Activated CD4-positive, alpha-beta memory T cell treated with anti-CD3 and anti-CD28 coated beads, Interleukin-2, amount 10 ng/mL, durations not matched to agents 7 days and 5 days (primary cell): ENCODE measurements around the gene TSPAN9. TPM values are rescaled to one million over a fixed set of nuclear protein-coding genes. Genes with fewer than 3 reads are reported as not detected.

Experiments used
- CTCF ChIA-PET: fragments of 350-600 bp; sonication (Branson Sonifier 250); formaldehyde crosslinking; loops from one replicate; lab custom pipeline; 2021; ENCODE audit warnings: antibody characterized with exemption, inconsistent platforms; lab: Charles Lee
- POLR2A ChIA-PET: fragments of 350-600 bp; sonication (Branson Sonifier 250); formaldehyde crosslinking; loops from one replicate; lab custom pipeline; 2021; ENCODE audit warnings: antibody characterized with exemption; lab: Charles Lee
- DNase-seq: peaks from one replicate; pipeline ENCODE4 v3.0.0-alpha.2; 2020
- H3K27ac Mint-ChIP-seq: one replicate; pipeline ENCODE4 v1.8.0; 2021; ENCODE audit warnings: mild to moderate bottlenecking, mixed read lengths
- H3K27me3 Mint-ChIP-seq: one replicate; pipeline ENCODE4 v1.8.0; 2021; ENCODE audit warnings: mixed read lengths
- H3K36me3 Mint-ChIP-seq: one replicate; pipeline ENCODE4 v1.8.0; 2021; ENCODE audit warnings: low read depth, mixed read lengths
- H3K4me1 Mint-ChIP-seq: one replicate; pipeline ENCODE4 v1.8.0; 2021; ENCODE audit warnings: mixed read lengths
- H3K4me3 Mint-ChIP-seq: one replicate; pipeline ENCODE4 v1.8.0; 2021; ENCODE audit warnings: mild to moderate bottlenecking, mixed read lengths
- H3K9me3 Mint-ChIP-seq: one replicate; pipeline ENCODE4 v1.8.0; 2021; ENCODE audit warnings: mixed read lengths
- total RNA-seq, 2 experiments: library from RNA; stranded (reverse); gene quantifications; one replicate each; pipeline ENCODE4 v1.2.3, GENCODE V29; 2021

Gene TSPAN9
- total RNA-seq, 2 experiments from 2014 or later = 0.18 to 0.28 TPM

GRCh38 chr12:3228552-3228951, 151.4 kb downstream of the TSPAN9 start:
- Mint-ChIP-seq H3K9me3 (no peaks in the 10 kb centered on the region), H3K36me3 (no peaks in the 10 kb centered on the region), H3K27me3 (peaks cover 6% of the 10 kb centered on the region), H3K4me1 (no peaks in the 10 kb centered on the region), H3K4me3 (no peak overlapping the region), H3K27ac (no peak overlapping the region)
- ChIA-PET POLR2A (no interaction called here), CTCF (interaction anchor here (1.4 to 1.6 kb wide), 2 partner anchors 47 to 49 kb away, joined by 3 to 4 read pairs; no protein-coding TSS in a partner anchor)
- DNase-seq = no peak

- CTCF ChIA-PET = interaction anchor here (1.4 to 1.6 kb wide), 2 partner anchors 46 to 48 kb away, joined by 3 to 4 read pairs; no protein-coding TSS in a partner anchor
- no peak for DNase-seq
- H3K36me3 Mint-ChIP-seq = no peaks in the 10 kb centered on the region
- no peak overlapping the region for H3K4me3 Mint-ChIP-seq
- H3K27me3 Mint-ChIP-seq = peaks cover 8% of the 10 kb centered on the region
- POLR2A ChIA-PET = no interaction called here
- no peaks in the 10 kb centered on the region for H3K4me1 Mint-ChIP-seq
- no peaks in the 10 kb centered on the region for H3K9me3 Mint-ChIP-seq
- no peak overlapping the region for H3K27ac Mint-ChIP-seq
Observed at GRCh38 chr12:3229577-3229976, 152.4 kb downstream of the TSPAN9 start.

GRCh38 chr12:3230758-3231375, 153.7 kb downstream of the TSPAN9 start:
- Mint-ChIP-seq H3K27me3 (peaks cover 9% of the 10 kb centered on the region), H3K27ac (no peak overlapping the region), H3K36me3 (no peaks in the 10 kb centered on the region), H3K4me1 (no peaks in the 10 kb centered on the region), H3K9me3 (no peaks in the 10 kb centered on the region), H3K4me3 (no peak overlapping the region)
- POLR2A ChIA-PET = no interaction called here
- no peak for DNase-seq
- CTCF ChIA-PET = no interaction called here

- DNase-seq = no peak
- Mint-ChIP-seq H3K27ac (no peak overlapping the region), H3K9me3 (no peaks in the 10 kb centered on the region), H3K4me3 (no peak overlapping the region), H3K4me1 (no peaks in the 10 kb centered on the region), H3K36me3 (no peaks in the 10 kb centered on the region), H3K27me3 (peaks cover 9% of the 10 kb centered on the region)
- POLR2A ChIA-PET = no interaction called here
- CTCF ChIA-PET = no interaction called here
Observed at GRCh38 chr12:3231399-3231876, 154.3 kb downstream of the TSPAN9 start.

- POLR2A ChIA-PET = no interaction called here
- Mint-ChIP-seq H3K4me3 (no peak overlapping the region), H3K27ac (no peak overlapping the region), H3K27me3 (peaks cover 7% of the 10 kb centered on the region), H3K36me3 (no peaks in the 10 kb centered on the region), H3K4me1 (no peaks in the 10 kb centered on the region), H3K9me3 (no peaks in the 10 kb centered on the region)
- DNase-seq = no peak
- CTCF ChIA-PET = no interaction called here
Observed at GRCh38 chr12:3233797-3234196, 156.6 kb downstream of the TSPAN9 start.

- ChIA-PET POLR2A (no interaction called here), CTCF (no interaction called here)
- H3K27ac Mint-ChIP-seq = no peak overlapping the region
- H3K4me1 Mint-ChIP-seq = no peaks in the 10 kb centered on the region
- H3K27me3 Mint-ChIP-seq = peaks cover 7% of the 10 kb centered on the region
- peak; percentile 17 for DNase-seq
- H3K4me3 Mint-ChIP-seq = no peak overlapping the region
- no peaks in the 10 kb centered on the region for H3K36me3 Mint-ChIP-seq
- H3K9me3 Mint-ChIP-seq = no peaks in the 10 kb centered on the region
Observed at GRCh38 chr12:3236345-3237187, 159.4 kb downstream of the TSPAN9 start.

GRCh38 chr12:3238196-3238595, 161.0 kb downstream of the TSPAN9 start:
- H3K27ac Mint-ChIP-seq = no peak overlapping the region
- ChIA-PET CTCF (no interaction called here), POLR2A (no interaction called here)
- H3K4me3 Mint-ChIP-seq = no peak overlapping the region
- no peaks in the 10 kb centered on the region for H3K4me1 Mint-ChIP-seq
- no peak for DNase-seq
- no peaks in the 10 kb centered on the region for H3K36me3 Mint-ChIP-seq
- H3K27me3 Mint-ChIP-seq = peaks cover 9% of the 10 kb centered on the region
- no peaks in the 10 kb centered on the region for H3K9me3 Mint-ChIP-seq

GRCh38 chr12:3241621-3242020, 164.4 kb downstream of the TSPAN9 start:
- no peaks in the 10 kb centered on the region for H3K9me3 Mint-ChIP-seq
- H3K27me3 Mint-ChIP-seq = peaks cover 3% of the 10 kb centered on the region
- no peak for DNase-seq
- no peaks in the 10 kb centered on the region for H3K36me3 Mint-ChIP-seq
- no peak overlapping the region for H3K27ac Mint-ChIP-seq
- no peaks in the 10 kb centered on the region for H3K4me1 Mint-ChIP-seq
- ChIA-PET CTCF (no interaction called here), POLR2A (no interaction called here)
- no peak overlapping the region for H3K4me3 Mint-ChIP-seq

GRCh38 chr12:3242199-3242863, 165.2 kb downstream of the TSPAN9 start:
- DNase-seq = no peak
- Mint-ChIP-seq H3K36me3 (no peaks in the 10 kb centered on the region), H3K9me3 (no peaks in the 10 kb centered on the region), H3K4me1 (no peaks in the 10 kb centered on the region), H3K27ac (no peak overlapping the region), H3K4me3 (no peak overlapping the region), H3K27me3 (peaks cover 3% of the 10 kb centered on the region)
- CTCF ChIA-PET = no interaction called here
- POLR2A ChIA-PET = no interaction called here

GRCh38 chr12:3243376-3244084, 166.4 kb downstream of the TSPAN9 start:
- Mint-ChIP-seq H3K4me1 (no peaks in the 10 kb centered on the region), H3K27ac (no peak overlapping the region), H3K4me3 (no peak overlapping the region), H3K9me3 (no peaks in the 10 kb centered on the region), H3K27me3 (peaks cover 2% of the 10 kb centered on the region), H3K36me3 (no peaks in the 10 kb centered on the region)
- ChIA-PET CTCF (no interaction called here), POLR2A (no interaction called here)
- DNase-seq = no peak

- DNase-seq = no peak
- peaks cover 2% of the 10 kb centered on the region for H3K27me3 Mint-ChIP-seq
Observed at GRCh38 chr12:3244219-3244750, 167.1 kb downstream of the TSPAN9 start.

GRCh38 chr12:3246253-3246652, 169.1 kb downstream of the TSPAN9 start:
- CTCF ChIA-PET = no interaction called here
- POLR2A ChIA-PET = no interaction called here
- no peak overlapping the region for H3K4me3 Mint-ChIP-seq

More at GRCh38 chr12:3244219-3244750, 167.1 kb downstream of the TSPAN9 start:
- Mint-ChIP-seq H3K4me1 (peaks cover 4% of the 10 kb centered on the region), H3K4me3 (no peak overlapping the region), H3K9me3 (no peaks in the 10 kb centered on the region), H3K36me3 (no peaks in the 10 kb centered on the region), H3K27ac (no peak overlapping the region)
- POLR2A ChIA-PET = no interaction called here
- CTCF ChIA-PET = no interaction called here

More at GRCh38 chr12:3246253-3246652, 169.1 kb downstream of the TSPAN9 start:
- no peaks in the 10 kb centered on the region for H3K9me3 Mint-ChIP-seq
- no peaks in the 10 kb centered on the region for H3K36me3 Mint-ChIP-seq
- peaks cover 6% of the 10 kb centered on the region for H3K27me3 Mint-ChIP-seq
- H3K4me1 Mint-ChIP-seq = peaks cover 7% of the 10 kb centered on the region
- DNase-seq = no peak
- H3K27ac Mint-ChIP-seq = no peak overlapping the region
